ENCODE results near the gene SLC22A23. TPM values are rescaled to one million over a fixed set of nuclear protein-coding genes. Genes with fewer than 3 reads are reported as not detected.

SLC22A23 gene
- total RNA-seq, 2 experiments from 2014 or later = not detected

GRCh38 chr6:3504938-3505805, 48.3 kb upstream of the SLC22A23 start:
- H3K27ac ChIP-seq (ENCODE audit: low read depth, low read length, poor library complexity, severe bottlenecking) = no peak overlapping the region
- DNase-seq (ENCODE audit: low spot score) = no peak
- ChIA-PET POLR2A (no interaction called here), CTCF (ENCODE audit: unreplicated experiment) (no interaction called here)
- TF ChIP-seq EZH2phosphoT487 (IDR thresholded peaks at IDR 0.05; ENCODE audit: borderline replicate concordance, low read depth, low read length) (no peak), CTCF (conservative IDR thresholded peaks at IDR 0.05; ENCODE audit: low read length) (no peak)
- H4K20me1 ChIP-seq (ENCODE audit: insufficient read depth, low read length) = no peaks in the 10 kb centered on the region
- H3K36me3 ChIP-seq (ENCODE audit: insufficient read depth, low read length) = no peaks in the 10 kb centered on the region
- no peak overlapping the region for H3K4me3 ChIP-seq (ENCODE audit: low read depth, low read length, poor library complexity, severe bottlenecking)
- no peaks in the 10 kb centered on the region for H3K9me3 ChIP-seq (ENCODE audit: low read length)
- no TSS peak for BruUV-seq (replicated peaks)
- no peaks in the 10 kb centered on the region for H3K9me2 ChIP-seq (ENCODE audit: insufficient read depth, low read length)
- H3K4me2 ChIP-seq (ENCODE audit: low read length) = no peak overlapping the region
- intact Hi-C loops (cut with micrococcal nuclease; ENCODE audit: unreplicated experiment) = no loop called here
- H2AFZ ChIP-seq (ENCODE audit: low read length) = no peak overlapping the region
- no peaks in the 10 kb centered on the region for H3K79me2 ChIP-seq (ENCODE audit: insufficient read depth, low read depth, low read length)
- H3K4me1 ChIP-seq (ENCODE audit: insufficient read depth, low read length, poor library complexity, severe bottlenecking) = no peaks in the 10 kb centered on the region

- no TSS peak for BruUV-seq (replicated peaks)
- CTCF ChIA-PET (ENCODE audit: unreplicated experiment) = interaction anchor here (0.6 kb wide), 1 partner anchor 1133 kb away, joined by 3 read pairs; no protein-coding TSS in a partner anchor
- intact Hi-C loops (cut with micrococcal nuclease; ENCODE audit: unreplicated experiment) = no loop called here
Measured at GRCh38 chr6:3504354-3504753, 47.5 kb upstream of the SLC22A23 start.

More at GRCh38 chr6:3504354-3504753, 47.5 kb upstream of the SLC22A23 start:
- Histone ChIP-seq H3K9me2 (ENCODE audit: insufficient read depth, low read length) (no peaks in the 10 kb centered on the region), H3K4me2 (ENCODE audit: low read length) (no peak overlapping the region), H3K79me2 (ENCODE audit: insufficient read depth, low read depth, low read length) (no peaks in the 10 kb centered on the region), H3K27ac (ENCODE audit: low read depth, low read length, poor library complexity, severe bottlenecking) (no peak overlapping the region), H4K20me1 (ENCODE audit: insufficient read depth, low read length) (no peaks in the 10 kb centered on the region), H3K36me3 (ENCODE audit: insufficient read depth, low read length) (no peaks in the 10 kb centered on the region), H3K9me3 (ENCODE audit: low read length) (no peaks in the 10 kb centered on the region), H2AFZ (ENCODE audit: low read length) (no peak overlapping the region), H3K4me3 (ENCODE audit: low read depth, low read length, poor library complexity, severe bottlenecking) (no peak overlapping the region), H3K4me1 (ENCODE audit: insufficient read depth, low read length, poor library complexity, severe bottlenecking) (no peaks in the 10 kb centered on the region)
- POLR2A ChIA-PET = no interaction called here
- DNase-seq (ENCODE audit: low spot score) = no peak
- TF ChIP-seq CTCF (conservative IDR thresholded peaks at IDR 0.05; ENCODE audit: low read length) (no peak), EZH2phosphoT487 (IDR thresholded peaks at IDR 0.05; ENCODE audit: borderline replicate concordance, low read depth, low read length) (no peak)
